ENCODE data around the gene NTNG1.

Gene NTNG1

DNA sequence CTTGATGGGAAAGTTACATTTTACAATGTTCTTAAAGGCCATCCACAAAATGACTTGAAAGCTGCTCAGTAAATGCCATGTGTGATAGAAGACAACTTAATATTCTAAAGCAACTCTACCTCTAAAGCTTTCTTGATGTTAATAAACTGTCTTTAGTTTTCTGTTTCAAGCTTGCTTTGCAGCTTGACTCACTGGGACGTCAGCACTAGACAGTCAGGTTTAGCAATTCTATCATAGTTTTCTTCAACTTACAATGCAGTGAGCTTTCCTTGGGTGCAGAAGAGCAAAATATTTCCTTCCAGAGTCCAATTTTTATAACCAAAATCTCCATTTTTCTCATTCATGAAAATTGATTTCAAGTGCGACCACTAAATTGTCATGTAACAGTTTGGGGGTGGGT lies 273.1 kb downstream of the NTNG1 start:
- no peak for DNase-seq (ENCODE audit: low spot score)
- TF ChIP-seq, protein P1, sequence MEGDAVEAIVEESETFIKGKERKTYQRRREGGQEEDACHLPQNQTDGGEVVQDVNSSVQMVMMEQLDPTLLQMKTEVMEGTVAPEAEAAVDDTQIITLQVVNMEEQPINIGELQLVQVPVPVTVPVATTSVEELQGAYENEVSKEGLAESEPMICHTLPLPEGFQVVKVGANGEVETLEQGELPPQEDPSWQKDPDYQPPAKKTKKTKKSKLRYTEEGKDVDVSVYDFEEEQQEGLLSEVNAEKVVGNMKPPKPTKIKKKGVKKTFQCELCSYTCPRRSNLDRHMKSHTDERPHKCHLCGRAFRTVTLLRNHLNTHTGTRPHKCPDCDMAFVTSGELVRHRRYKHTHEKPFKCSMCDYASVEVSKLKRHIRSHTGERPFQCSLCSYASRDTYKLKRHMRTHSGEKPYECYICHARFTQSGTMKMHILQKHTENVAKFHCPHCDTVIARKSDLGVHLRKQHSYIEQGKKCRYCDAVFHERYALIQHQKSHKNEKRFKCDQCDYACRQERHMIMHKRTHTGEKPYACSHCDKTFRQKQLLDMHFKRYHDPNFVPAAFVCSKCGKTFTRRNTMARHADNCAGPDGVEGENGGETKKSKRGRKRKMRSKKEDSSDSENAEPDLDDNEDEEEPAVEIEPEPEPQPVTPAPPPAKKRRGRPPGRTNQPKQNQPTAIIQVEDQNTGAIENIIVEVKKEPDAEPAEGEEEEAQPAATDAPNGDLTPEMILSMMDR (IDR thresholded peaks at IDR 0.05; ENCODE audit: extremely low read depth, missing control alignments) = no peak

DNA sequence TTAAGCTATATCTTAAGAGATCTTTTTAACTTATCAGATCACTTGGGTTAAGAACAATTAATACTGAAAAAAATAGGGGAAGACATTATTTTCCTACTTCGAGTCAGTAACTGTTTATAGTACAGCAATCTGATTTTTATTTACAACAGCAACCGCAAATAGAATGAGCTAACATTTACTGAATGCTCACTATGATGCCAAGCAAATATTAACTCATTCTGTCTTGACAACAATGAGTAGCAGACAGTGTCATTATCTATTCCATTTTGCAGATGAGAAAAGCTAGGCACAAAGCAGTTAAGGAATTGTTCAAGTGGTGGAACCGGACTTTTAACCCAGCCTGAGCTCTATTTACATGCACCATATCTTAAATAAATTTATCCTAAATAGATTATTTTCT lies 273.7 kb downstream of the NTNG1 start:
- DNase-seq (ENCODE audit: low spot score) = no peak
- TF ChIP-seq, protein P1 (IDR thresholded peaks at IDR 0.05; ENCODE audit: extremely low read depth, missing control alignments) = no peak

DNA sequence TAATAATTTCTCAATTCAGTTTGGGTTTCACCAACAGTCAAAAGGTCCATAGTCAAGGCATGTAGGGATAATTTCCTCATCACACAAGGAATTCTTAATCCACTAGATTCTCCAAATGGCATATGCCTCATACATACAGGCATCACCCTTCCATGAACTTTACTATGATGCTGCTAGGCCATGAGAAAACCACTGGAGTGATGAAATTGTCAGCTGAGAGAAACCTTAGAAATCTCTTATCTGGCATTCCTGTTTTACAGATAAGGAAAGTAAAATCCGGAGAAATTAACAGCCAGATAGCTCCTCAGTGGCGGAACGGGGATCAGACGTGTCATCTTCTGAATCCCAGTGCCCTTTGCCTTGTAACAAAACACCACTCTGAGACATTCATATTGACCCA lies 274.4 kb downstream of the NTNG1 start:
- no peak for DNase-seq (ENCODE audit: low spot score)
- TF ChIP-seq, protein P1 (IDR thresholded peaks at IDR 0.05; ENCODE audit: extremely low read depth, missing control alignments) = no peak

DNA sequence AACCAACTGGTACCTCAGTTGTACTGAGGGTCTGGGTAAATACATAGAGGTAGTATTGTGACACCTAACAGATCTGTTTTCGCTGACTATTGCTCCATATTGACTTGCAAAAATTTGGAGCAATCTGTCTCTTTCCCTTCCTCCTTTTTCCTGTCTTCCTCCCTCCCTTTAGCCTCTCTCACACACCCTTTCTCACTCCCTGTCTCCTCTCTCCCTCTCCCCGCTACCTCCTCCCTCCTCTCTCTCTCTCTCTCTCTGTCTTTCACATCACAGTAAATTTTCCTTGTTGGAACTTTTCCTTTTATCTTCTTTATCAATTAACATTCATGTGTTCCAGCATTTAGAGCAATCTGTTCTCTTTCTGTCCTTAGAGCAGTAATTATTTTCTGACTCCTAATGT lies 278.2 kb downstream of the NTNG1 start:
- no peak for DNase-seq (ENCODE audit: low spot score)
- TF ChIP-seq, protein P1 (IDR thresholded peaks at IDR 0.05; ENCODE audit: extremely low read depth, missing control alignments) = no peak

DNA sequence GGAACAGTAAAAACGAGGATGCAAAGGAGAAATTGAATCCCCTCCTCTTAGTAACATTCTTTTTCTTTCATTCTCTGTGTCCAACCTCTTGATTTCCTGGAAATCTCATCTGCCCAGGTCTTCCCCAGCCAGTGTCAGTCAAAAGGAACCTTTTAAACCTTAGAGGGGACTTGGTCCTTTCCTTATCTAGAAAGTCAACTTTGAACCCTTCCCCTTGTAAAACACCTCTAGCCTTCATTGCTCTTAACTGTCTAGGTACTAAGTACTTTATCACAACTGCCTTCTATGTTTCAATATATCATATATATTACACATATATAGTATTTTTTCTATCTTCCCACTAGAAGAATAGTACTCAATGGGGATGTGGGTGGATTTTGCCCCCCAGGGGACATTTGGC lies 282.1 kb downstream of the NTNG1 start:
- TF ChIP-seq, protein P1 (IDR thresholded peaks at IDR 0.05; ENCODE audit: extremely low read depth, missing control alignments) = no peak
- DNase-seq (ENCODE audit: low spot score) = no peak

DNA sequence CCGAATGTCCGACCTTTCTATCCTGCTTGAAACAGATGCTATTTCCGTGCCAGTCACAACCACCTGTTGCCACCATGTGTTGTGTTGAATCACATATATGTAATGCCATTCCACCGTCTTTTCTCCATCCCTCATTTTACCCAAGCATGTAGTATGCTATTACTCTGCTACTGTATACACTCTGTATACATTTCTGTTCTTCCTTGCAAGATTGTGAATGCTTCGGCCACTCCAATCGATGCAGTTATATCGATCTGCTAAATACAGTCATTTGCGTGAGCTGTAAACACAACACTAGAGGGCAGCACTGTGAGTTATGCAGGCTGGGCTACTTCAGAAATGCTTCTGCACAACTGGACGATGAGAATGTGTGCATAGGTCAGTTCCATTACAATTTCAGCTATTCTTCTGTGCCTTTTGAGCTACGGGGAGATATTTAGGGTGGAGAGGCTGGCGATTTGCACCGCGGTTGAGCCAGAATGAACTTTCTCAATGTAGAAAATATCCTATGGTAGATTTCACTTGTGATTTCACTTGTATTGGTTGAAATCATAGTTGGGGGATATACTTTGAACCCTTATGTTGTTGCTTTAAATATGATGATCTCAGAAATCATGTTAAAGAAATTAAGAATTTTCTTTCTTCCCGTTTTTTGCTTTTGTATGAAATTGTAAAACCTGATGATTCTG lies 289.8 kb downstream of the NTNG1 start:
- peak; percentile 39 for DNase-seq (ENCODE audit: low spot score)

DNA sequence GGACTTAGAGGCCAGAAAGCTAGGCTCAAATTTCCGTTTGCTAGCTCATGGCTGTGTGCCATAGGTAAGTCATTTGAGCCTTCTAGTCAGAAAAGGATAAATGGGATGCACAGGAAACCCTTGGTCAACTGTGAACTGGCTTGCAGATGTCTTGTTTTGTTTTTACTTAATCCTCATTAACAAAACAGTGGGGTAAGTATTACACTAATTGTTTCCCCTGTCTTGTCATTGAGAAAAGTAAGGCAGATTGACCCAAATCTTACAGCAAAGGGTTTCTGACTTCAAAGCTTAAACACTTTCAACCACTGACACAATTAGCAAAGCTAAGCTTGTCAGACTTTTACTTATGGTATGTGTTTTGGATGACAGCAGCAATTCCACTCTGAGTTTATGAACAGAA lies 291.3 kb downstream of the NTNG1 start:
- TF ChIP-seq, protein P1 (IDR thresholded peaks at IDR 0.05; ENCODE audit: extremely low read depth, missing control alignments) = no peak

More for the DNA sequence above, 289.8 kb downstream of the NTNG1 start:
- TF ChIP-seq, protein P1 (IDR thresholded peaks at IDR 0.05; ENCODE audit: extremely low read depth, missing control alignments) = peak; percentile 77

More for the DNA sequence above, 291.3 kb downstream of the NTNG1 start:
- no peak for DNase-seq (ENCODE audit: low spot score)

Data from GM20000 (cell line).